Measurements from ENCODE around the gene FER.

DNA sequence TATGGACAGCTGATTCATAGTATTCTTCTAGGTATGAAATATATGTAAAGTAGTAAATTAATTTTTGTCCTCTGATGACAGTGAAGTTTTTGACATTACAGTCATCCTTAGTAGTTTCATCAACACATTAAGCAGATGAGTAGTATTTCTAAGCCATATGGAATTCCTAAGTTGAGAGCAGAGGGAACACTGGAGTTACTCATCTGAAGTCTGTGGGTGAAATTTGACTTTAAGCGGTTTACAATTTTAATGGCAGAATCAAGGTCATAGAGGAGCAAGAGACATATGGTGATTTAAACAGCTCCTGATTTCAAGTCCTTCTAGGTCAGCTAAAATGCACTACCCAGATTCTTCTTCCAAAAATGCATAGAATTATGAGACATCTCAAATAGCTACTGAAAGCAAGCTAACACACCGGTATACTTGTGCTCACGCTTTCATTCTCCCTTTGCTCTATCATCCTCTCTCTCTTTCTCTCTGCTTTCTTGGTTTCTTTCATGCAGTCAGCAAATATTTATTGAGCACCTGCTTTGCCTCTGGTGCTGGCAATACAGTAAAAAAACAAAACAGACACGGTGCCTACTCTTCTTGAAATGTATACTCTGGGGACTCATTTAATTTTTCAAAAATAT is 235.9 kb downstream of the FER start:
- TF ChIP-seq TCF7L2 (IDR thresholded peaks at IDR 0.05; ENCODE audit: low read depth, low read length) = no peak
- TF ChIP-seq, protein P1, sequence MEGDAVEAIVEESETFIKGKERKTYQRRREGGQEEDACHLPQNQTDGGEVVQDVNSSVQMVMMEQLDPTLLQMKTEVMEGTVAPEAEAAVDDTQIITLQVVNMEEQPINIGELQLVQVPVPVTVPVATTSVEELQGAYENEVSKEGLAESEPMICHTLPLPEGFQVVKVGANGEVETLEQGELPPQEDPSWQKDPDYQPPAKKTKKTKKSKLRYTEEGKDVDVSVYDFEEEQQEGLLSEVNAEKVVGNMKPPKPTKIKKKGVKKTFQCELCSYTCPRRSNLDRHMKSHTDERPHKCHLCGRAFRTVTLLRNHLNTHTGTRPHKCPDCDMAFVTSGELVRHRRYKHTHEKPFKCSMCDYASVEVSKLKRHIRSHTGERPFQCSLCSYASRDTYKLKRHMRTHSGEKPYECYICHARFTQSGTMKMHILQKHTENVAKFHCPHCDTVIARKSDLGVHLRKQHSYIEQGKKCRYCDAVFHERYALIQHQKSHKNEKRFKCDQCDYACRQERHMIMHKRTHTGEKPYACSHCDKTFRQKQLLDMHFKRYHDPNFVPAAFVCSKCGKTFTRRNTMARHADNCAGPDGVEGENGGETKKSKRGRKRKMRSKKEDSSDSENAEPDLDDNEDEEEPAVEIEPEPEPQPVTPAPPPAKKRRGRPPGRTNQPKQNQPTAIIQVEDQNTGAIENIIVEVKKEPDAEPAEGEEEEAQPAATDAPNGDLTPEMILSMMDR (IDR thresholded peaks at IDR 0.05) = no peak
- TF ChIP-seq POLR2AphosphoS5 (IDR thresholded peaks at IDR 0.05; ENCODE audit: low read depth, low read length) = no peak
- TF ChIP-seq, protein P2, sequence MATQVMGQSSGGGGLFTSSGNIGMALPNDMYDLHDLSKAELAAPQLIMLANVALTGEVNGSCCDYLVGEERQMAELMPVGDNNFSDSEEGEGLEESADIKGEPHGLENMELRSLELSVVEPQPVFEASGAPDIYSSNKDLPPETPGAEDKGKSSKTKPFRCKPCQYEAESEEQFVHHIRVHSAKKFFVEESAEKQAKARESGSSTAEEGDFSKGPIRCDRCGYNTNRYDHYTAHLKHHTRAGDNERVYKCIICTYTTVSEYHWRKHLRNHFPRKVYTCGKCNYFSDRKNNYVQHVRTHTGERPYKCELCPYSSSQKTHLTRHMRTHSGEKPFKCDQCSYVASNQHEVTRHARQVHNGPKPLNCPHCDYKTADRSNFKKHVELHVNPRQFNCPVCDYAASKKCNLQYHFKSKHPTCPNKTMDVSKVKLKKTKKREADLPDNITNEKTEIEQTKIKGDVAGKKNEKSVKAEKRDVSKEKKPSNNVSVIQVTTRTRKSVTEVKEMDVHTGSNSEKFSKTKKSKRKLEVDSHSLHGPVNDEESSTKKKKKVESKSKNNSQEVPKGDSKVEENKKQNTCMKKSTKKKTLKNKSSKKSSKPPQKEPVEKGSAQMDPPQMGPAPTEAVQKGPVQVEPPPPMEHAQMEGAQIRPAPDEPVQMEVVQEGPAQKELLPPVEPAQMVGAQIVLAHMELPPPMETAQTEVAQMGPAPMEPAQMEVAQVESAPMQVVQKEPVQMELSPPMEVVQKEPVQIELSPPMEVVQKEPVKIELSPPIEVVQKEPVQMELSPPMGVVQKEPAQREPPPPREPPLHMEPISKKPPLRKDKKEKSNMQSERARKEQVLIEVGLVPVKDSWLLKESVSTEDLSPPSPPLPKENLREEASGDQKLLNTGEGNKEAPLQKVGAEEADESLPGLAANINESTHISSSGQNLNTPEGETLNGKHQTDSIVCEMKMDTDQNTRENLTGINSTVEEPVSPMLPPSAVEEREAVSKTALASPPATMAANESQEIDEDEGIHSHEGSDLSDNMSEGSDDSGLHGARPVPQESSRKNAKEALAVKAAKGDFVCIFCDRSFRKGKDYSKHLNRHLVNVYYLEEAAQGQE (IDR thresholded peaks at IDR 0.05; ENCODE audit: insufficient read depth in 1 of 2, low read depth in 2 of 2, low read length in 1 of 2) = no peak
- TF ChIP-seq SIN3A (IDR thresholded peaks at IDR 0.05; ENCODE audit: borderline replicate concordance, insufficient read depth, low read depth, low read length) = no peak

All from Panc1 (cell line).